HG03135 (cell line): ENCODE results near the gene FAM221B.

Experiments
- ATAC-seq: cut with Tn5 transposase; IDR thresholded peaks from one replicate; pipeline ENCODE4 v1.9.1; 2021; ENCODE audit warnings: mild to moderate bottlenecking, moderate library complexity; ENCODE audit not compliant: unreplicated experiment

FAM221B gene, protein sequence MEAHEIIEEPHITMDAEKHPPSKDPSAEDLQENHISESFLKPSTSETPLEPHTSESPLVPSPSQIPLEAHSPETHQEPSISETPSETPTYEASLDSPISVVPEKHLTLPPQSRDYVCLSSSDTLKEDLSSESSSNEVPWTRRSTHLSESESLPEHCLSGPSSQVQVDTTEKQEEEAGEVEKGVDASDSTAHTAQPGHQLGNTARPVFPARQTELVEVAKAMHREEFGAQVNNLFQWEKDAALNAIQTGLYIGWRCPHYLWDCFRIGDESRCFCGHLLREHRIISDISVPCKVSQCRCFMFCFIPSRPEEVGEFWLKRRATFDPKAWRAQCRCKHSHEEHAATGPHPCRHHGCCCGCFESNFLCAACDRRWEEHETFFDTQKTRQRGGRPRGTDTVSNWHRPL

DNA sequence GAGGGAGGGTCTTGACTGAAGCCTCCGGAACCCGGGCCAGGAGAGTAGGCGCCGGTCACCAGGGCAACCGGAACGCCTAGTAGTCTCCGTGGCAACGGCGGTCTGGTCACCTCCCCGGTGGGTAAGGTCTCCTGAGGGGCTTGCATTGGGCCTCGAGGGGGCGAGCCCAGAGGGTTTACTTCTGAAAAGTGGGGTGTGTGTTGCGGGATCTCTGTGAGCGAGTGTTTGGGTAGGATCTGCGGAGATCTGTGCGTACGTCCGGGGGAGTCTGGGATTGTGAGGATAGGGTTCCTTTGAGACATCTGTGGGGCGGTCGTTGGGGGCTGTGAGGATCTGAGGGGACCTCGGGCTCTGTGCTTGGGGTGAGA, at the start of gene FAM221B:
Gene FAM221B (minus strand): TSS at position 17 of the 368 bp plus-strand sequence. CDS start 2,571 bp downstream, outside the sequence.
- ATAC-seq: no peak

DNA sequence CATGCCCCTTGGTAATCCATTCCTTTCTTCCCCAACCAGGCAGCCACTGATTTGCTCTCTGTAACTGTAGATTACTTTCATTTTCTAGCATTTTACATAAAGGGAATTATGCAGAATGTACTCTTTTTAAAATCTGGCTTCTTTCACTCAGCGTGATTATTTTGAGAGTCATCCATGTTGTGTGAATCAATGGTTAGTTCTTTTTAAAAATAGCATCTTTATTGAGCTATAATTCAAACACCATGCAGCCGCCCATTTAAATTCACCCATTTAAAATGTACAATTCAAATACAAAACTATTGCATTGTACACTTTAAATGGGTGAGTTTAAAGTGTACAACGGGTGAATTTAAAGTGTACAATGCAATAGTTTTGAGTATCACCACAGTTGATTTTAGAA, 44.0 kb upstream of the FAM221B start:
- no peak for ATAC-seq

DNA sequence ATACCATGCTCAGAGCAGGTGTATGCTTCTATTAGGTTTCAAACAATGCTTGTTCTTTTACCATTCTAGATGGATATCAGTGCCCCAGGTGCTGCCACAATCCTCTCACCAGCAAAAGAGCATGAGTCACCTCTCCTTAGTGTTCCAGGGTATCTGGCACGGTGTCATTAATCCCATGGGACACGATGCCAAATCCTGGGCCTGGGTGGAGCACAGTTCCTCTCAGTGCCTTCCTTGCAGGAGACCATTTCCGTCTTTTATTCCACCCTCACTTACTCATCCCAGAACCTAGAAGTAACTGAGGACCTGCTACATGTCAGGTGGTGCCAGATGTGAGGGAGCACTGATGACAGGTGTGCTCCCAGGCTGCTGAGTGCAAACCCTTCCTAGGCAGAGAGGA, 43.0 kb upstream of the FAM221B start:
- no peak for ATAC-seq

DNA sequence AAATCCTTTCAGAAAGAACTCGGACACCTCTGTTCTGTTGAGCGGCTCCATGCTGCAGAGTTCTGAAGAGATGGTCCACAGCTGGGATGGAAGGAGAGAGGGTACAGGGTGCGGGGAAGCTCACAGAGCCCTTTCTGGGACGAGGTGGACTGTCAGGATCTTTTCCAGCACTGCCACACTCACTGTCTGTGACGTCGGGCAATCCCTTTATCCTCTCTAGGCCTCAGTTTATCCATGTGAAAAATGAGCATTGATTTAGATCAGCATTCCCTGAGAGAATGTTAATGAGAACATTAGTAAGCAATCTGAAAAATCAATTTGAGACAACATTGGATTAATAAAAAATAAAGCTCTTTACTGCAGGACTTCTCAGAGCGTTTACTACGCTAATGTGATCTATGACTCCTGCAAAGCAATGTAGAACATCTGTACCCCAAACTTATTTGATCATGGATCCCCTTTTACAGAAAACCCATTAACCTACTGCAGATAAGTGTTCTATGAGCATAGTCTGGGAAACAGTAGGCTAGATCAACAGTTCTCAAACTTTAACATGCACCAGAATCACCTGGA, 41.9 kb upstream of the FAM221B start, which contains the start of gene OR13J1:
Gene OR13J1 (minus strand): TSS at position 51 of the 573 bp plus-strand sequence. CDS start 0 bp downstream, at position 51.
- no peak for ATAC-seq

DNA sequence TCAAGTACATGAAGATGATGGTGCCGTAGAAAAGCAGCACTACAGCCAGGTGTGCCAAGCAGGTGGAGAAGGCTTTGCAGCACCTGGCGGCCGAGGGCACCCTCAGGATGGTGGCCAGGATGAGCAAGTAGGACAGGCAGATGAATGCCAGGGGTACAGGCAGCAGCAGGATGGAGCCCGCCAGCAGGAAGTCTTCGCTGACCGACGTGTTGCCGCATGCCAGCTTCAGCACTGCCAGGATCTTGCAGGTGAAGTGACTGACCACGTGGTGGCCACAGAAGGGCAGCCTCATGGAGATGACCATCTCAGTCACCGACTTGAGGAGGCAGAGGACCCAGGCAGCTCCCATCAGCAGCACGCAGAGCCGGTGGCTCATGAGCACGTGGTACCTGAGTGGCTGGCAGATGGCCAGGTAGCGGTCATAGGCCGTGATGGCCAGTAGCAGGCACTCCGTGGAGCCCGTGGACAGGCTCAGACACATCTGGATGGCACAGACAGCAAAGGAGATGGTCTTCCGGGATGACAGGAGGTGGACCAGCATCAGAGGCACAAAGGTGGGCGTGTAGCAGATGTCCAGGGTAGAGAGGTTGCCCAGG, 41.2 kb upstream of the FAM221B start:
- no peak for ATAC-seq

DNA sequence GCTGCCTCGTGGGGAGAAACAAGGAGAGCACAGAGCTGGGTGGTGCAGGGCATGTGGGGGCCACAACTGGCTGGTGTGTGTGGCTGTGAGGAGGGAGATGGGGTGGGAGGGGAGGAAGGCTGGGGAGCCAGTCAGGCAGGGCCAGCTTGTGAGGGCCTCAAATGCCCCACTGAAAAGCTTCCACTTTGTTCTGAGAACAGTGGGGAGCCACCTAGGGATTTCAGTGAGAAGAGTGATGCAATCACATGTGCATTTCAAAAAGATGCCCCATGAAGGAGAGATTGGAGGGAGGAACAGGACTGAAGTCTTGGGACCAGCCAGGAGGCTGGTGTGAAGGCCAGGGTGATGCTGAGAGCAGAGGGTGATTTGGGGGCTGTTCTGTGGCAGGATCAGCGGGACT, 40.4 kb upstream of the FAM221B start:
- ATAC-seq: no peak

DNA sequence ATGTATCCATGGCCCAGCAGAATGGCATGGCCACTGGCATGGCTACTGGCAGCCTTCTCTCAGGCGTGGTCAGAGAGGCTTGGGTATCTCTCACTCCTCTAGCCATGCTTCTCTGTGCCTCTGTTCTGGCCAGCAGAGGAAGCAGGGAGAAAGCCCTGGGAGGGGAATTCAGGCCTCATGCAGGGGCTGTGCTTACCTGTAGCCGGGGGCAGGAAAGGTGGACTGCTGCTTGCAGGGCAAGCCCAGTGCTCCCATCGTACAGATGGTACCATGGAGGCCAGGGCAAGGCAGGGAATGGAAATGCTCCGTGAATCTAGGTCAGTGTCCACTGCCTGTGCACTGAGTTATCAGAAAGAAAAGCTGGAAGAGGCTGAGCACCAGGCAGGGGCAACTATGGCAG, 39.0 kb upstream of the FAM221B start:
- ATAC-seq: no peak

DNA sequence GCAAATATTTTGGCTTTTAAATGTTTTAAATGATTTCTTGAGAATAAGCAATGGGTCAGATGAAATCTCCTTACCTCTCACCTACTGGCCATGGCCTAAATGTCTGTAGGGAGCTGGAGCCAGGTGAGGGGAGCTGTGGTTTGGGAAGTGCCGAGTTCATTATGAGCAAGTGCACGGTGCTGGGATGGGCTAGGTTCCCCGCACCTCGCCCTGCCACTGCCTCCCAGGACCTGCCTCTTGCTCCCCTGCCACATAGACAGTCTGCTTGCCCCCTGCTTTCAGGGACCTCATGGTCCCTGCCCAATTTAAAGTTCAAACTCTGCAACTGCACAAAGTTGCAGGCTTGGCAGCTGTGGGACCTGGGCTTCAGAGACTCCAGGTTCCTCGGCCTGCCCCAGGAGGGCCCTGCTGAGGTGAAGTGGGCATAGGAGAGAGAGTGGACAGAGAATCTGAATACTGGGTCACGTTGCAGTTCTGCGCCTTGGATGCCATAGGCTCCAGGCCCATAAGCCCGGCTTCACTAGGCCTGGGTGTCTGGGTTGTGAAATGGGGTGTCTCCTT, 36.2 kb upstream of the FAM221B start:
- no peak for ATAC-seq

DNA sequence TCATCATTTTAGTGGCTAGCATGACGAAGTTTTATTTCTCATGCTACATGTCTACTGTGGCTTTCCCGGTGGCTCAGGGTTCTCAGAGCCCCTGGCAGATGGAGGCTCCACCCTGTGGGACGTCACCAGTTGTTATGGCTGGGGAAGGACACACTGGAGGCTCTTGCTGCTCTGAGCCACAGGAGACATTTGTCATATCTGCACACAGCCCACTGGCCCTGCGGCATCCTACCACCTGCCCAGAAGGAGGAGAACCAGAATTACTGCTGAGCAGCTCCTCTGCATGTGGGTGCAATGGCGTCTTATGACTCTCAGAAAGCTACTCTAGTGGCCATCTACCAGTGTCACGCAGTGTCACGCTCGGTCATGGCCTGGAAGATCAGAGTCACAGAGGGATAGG, 35.1 kb upstream of the FAM221B start:
- no peak for ATAC-seq

DNA sequence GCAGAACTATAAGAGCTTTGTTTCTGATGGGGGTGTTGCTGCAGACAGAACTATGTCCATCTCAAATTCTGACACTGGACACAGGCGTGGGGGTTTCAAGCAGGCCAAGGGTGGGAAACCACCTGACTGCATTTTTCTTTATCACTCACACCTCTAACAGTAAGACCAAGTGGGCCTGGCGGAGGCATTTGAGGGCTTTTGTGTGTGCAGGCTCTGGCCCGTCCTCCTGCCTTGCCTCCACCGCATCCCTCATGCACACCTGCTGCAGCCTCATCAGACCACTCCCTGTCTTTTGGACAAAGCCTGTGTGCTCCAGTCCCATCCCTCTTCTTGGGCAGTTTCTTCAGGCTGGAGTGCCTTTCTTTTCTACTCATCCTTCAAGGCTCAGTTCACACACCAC, 33.8 kb upstream of the FAM221B start:
- no peak for ATAC-seq

DNA sequence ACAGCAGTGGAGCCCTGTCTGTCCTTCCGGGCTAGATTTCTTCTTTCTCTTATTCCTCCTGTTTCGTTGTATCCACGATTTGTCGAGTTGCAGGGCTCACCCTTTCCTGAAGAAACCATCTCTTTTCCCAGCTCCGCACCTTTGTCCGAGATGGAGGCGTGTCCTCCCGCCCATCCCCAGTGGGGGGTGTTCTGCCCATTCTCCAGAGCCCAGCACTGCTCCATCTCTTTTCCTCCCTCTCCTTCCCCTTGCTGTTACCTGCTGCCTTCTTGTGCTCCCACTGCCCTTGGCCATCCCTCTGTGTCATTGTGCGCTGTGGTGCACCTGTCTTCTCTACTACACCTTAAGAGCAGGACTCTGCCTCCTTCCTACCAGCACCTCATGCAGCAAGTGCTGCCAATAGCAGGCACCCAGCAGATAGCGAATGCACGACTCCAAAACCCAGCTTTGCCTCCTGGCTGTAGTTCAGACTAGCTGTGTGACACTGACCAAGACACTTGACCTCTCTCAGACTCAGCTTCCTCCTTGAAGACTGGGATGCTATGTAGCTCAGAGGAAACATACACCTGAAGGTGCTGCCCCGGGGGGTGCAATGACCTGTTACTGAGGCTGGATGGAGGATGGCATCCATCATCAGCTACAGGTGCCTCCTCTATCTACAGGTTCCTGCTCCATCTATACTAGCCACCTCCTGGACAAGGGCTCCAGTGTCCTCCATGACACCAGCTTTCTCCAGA, 32.8 kb upstream of the FAM221B start:
- no peak for ATAC-seq

DNA sequence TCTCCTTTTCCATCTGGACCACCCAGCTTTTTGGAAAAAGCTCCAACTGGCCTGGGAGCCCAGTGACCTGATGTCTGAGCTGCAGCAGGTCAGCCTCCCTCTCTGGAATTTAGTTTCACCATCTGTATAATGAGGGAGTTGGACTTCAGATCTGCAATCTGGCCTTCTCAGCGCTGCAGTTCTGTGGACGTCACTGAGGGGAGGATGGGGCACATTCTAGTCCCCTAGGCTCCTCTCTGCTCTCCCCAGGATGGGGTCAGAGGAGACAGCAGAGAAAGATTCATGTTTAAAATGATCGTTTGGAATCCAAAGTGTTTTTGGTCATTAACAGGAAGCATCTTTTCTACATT, 31.4 kb upstream of the FAM221B start:
- no peak for ATAC-seq

DNA sequence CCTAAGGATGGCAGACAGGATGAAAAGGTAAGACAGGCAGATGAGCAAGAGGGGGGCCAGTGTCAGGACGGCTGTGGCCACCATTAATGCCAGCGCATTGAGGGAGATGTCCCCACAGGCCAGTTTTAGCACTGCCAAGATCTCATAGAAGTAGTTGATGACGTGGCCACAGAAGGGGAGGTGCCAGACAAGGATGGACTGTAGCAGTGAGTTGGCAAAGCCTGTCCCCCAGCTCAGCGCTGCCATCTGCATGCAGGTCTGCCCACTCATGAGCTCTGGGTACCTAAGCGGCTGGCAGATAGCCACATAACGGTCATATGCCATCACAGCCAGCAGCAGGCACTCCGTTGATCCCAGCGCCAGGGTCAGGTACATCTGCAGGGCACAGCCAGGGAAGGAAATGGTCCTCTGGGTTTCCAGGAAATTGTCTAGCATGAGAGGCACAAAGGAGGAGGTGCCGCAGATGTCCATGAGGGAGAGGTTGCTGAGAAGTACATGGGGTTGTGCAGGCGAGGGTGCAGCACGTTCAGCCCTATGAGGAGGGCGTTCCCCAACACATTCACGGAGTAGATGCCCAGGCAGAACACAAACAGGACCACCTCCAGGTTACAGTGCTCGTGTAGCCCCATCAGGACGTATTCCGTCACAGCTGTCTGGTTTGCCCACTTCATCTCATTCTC, 30.9 kb upstream of the FAM221B start:
- ATAC-seq: no peak

DNA sequence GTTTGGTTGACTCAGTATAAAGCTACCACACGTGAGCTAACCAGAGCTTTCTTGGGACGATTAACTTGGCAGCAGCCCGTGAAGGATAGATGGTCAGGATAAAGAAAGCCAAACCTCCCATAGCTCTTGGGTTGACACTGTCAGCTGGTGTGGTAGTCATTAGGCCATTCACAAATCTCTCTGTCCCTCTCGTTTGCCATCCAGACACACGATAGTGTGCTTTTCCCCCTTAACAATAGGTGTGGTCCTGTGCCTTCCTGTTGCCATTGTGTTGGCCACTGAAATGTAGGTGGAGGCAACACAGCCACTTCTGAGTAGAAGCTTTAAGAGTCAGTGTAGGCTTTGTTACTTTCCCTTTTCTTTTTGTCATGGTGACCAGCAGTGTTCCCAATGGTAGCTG, 29.9 kb upstream of the FAM221B start:
- ATAC-seq: no peak

DNA sequence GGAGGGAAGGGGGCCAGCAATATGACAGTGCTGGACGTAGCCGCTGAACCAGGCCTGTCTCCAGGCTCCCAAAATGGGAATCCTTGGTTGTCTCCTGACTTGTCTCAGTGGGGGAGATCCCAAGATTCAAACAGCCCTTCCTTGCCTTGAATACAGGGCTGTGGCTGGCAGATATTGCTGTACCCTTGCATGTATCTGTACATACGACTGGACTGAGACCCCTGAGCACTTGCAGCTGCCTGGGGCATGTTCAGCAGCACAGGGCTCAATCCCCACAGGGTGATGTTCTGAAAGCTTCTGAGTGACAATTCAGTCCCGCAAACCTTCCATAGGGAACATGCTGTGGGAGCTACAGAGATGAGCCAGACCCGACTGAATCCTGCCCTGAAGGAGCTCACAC, 28.4 kb upstream of the FAM221B start:
- ATAC-seq: no peak

DNA sequence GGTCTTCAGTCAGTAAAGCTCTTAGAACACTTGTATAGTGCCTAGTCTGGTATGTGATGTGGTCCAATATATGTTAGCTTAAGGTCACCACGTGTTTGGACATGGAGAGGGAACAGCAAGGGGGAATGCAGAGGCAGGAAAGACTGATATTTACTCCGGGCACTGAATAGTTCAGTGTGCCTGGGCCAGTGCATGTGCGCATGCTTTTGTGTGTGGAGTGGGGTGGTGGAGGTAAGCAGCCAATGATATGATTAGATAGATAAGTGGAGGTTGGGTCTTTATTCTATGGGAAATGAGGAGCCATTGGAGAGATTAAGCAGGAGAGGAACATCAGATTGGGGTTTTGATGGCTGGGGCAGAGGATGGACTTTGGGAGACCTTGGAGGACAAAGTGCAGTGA, 27.7 kb upstream of the FAM221B start:
- ATAC-seq: no peak

DNA sequence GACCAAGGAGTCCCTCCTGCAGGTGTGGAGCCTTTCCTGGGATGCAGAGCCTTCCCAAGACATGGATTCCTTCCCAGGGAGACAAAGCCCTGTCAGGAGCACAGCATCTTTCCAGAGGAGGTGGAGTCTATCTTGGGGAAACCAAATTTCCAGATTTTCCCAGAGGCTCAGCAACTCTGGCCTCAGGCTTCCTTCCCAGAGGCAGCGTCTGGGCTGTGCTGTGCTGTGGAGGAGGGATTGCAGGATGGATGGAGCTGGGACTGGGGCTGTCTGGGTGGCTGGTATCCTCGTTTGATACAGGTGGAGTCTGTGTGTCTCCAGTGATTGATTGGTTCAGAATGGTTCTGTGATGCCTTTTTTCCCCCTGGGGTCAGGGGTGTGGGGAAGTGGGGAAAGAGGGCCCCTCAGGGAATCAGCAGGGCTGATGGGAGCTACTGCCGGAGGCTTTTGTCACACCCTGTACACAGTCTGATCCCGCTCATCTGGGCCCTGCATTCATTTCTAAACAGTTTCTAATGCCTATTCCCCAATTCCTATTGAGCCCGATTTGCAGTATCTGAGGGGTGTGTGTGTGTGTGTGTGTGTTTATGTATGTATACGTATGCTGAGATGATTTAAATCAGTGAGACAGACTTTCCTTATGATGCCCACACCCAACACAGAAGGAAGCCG, 25.7 kb upstream of the FAM221B start:
- no peak for ATAC-seq

DNA sequence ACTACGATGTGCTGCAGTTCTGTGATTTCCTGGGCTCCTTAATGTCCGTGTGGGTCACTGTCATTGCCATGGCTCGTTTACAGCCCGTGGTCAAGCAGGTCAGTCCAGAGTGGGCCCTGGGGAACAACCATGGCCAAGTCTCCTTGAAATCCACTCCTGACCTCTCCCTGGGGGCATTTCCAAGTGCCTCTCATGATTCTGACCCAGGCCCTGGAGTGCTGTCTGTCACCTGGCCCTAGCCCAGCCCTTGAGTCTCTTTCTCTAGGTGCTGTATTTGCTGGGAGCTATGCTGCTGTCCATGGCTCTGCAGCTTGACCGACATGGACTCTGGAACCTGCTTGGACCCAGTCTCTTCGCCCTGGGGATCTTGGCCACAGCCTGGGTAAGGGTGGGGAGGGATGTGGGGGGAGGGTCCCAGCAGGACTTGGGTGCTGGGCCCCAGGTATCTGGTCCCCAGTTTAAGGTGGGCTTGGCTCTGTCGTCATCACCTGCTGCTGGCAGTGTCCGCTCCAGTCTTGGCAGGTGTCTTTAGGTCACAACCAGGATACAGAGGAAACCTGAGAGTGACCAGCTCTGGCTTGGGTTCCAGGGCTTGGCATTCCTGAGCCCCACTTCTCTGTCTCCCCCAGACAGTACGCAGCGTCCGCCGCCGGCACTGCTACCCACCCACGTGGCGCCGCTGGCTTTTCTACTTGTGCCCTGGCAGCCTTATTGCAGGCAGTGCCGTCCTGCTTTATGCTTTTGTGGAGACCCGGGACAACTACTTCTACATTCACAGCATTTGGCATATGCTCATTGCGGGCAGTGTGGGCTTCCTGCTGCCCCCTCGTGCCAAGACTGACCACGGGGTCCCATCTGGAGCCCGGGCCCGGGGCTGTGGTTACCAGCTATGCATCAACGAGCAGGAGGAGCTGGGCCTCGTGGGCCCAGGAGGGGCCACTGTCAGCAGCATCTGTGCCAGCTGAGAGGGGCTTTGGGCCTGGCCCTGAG, 24.6 kb upstream of the FAM221B start:
- no peak for ATAC-seq

DNA sequence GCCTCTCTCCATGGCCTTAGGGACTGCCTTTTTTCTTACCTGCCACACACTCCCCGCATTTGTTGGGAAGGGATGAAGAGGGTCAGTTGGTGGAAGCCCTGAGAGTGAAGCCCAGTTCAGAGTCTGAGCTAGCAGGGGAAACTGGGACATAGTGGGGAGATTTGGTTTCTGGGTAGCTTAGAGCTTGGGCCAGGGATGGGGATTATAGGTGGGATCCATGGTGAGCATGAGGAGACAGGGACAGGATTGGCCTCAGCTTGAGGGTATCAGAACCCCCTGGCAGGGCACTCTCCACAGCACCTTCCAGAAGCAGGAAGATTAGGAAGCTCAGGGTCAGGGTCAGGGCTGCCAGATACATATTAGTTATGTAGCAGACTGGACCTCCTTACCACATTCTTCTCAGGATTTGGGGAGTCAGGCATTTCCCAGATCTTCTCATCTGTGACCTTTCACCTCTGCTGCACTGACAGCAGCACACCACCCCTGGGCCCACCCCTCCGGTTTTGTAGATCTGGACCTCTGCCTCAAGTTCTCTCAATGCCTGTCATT, 23.8 kb upstream of the FAM221B start:
- no peak for ATAC-seq
